Measurements from ENCODE around the gene DIABLO. TPM values are rescaled to one million over a fixed set of nuclear protein-coding genes. Genes with fewer than 3 reads are reported as not detected.

Gene DIABLO
- 74.4 to 81.2 TPM (median 77.1 TPM) in 5 replicates for total RNA-seq (2022; extraction: Qiagen RNA extraction; ENCODE audit: low read depth)

DNA sequence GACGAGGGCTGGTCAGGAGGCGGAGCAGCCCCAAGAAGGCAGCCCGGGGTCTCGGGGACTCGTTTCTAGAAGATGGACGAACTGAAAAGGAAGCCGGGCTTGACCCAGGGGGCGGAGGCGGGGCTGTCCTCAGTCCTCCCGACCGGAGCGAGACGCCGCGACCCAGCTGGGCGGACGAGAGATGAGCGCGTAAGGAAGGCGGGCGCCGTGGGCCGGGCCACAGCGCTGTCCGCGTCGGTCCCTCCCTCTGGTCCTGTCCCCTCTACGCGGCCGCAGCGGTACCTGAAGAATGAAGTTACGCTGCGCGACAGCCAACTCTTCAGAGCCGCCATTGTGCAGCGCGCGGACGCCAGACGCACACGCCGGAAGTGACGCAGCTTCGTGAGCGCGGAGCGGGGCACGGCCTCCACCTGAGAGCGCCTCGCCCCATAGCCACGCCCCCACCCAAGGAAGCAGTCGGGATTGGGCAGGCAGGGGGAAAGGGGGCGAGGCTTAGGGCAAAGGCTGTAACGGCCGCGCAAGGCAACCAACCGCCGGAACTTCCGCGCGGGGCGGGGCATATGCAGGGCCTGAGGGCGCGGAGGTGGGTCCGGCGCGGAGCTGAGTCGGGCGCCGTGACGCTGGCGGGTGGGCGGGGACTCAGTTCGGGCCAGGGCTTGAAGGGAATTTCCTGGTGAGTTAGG, at the start of gene DIABLO:
TSS of gene DIABLO (minus strand) at position 370 of the 683 bp plus-strand sequence. CDS start at position 332, 38 bp downstream.

DNA sequence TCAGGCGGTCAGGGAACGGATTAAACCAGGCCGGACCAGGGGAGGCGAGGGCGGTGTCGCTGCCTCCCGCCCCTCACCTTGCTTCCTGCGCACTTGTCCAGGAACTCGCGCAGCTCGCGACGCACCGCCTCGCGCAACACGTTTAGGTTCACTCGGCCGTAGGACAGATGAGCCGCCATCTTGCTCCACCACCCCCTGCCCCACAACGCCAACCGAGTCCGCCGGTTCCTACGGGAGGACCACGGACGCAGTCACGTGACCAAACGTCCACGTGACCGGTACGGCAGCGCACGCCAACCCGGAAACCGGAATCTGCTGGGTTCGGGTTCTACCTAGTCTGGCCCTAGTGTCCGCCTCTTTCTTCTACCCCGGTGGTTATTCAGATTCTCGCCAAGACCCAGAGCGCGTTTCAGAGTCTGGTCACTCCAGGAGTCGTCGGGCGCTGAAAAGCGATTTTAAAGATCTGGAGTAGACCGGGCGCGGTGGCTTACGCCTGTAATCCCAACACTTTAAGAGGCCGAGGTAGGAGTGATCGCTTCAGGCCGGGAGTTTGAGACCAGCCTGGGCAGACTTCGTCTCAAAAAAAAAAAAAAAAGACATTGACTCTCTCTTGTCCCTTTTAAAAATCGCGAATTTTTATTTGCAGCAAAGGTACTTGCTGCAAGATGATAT, 40.5 kb upstream of the DIABLO start, which contains the start of gene VPS33A:
TSS of gene VPS33A (minus strand) at position 265 of the 672 bp plus-strand sequence. CDS start at position 179, 86 bp downstream.

DNA sequence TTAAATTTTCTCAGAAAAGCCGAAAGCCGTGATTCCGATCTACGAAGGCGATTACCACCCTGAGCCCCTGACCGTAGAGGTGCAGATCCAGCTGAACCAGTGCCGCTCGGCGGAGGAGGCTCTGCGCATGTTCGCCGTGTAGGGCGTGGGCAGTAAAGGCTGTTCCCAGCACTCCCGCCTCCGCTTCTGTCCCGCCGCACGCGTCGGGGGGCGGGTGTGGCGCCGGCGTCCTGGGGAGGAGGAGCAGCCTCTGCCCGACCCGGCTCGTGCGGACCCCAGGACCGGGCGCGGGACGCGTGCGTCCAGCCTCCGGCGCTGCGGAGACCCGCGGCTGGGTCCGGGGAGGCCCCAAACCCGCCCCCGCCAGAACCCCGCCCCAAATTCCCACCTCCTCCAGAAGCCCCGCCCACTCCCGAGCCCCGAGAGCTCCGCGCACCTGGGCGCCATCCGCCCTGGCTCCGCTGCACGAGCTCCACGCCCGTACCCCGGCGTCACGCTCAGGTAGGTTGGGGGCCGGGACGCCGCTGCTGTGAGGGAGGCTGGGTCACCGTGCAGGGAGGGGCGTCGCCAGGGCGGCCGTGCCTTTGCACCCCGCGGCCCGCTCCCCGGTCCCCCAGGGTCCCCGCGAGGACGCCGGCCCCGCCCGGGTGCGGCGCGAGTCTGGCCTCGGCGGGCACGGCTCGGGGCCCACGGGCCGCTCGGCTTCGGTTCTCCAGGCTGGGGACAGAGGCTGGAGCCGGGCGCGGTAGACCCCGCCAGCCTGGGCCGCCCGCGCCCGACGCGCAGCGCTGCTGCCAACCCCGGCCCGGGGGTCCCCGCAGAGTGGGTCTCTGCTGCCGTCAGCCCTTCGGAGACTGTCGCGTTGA, 22.3 kb downstream of the DIABLO start, which contains the start of gene B3GNT4:
TSS of gene B3GNT4 (plus strand) at position 409 of the 866 bp plus-strand sequence. CDS start 910 bp downstream, outside the sequence.

DNA sequence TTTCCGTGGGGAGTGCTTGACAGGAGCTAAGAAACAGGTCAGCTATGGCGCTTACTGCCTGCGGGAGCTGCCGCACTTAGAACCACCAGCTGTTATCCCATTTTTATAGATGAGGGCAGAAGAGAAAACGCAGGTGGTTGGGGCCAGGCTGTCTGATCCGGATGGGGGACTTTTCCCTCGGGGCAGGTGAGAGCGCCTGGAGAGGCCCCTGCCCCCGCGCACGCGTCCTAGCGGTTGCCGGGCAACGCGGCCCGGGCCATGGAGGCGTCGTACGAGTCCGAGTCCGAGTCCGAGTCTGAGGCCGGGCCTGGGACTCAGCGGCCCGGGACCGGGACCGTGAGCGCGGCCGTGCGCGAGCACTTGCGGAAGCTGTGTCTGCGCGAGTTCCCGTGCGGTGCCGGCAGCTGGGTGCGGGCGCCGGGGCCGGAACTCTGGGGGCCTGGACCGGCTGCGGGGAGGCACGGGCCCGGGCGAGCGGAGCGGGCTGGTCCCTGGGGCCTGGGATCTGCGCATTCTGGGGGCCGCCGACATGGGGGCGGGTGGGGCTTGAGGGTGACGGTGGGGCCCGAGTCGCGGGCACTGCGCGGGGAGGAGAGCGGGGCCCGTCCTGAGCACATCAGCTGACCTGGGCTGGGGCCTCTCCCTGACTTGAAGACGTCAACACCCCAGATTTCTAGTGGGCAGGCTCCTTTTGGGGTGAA, 42.8 kb downstream of the DIABLO start, which contains the start of gene LRRC43:
TSS of gene LRRC43 (plus strand) at position 237 of the 701 bp plus-strand sequence. CDS start at position 259, 22 bp downstream.

DNA sequence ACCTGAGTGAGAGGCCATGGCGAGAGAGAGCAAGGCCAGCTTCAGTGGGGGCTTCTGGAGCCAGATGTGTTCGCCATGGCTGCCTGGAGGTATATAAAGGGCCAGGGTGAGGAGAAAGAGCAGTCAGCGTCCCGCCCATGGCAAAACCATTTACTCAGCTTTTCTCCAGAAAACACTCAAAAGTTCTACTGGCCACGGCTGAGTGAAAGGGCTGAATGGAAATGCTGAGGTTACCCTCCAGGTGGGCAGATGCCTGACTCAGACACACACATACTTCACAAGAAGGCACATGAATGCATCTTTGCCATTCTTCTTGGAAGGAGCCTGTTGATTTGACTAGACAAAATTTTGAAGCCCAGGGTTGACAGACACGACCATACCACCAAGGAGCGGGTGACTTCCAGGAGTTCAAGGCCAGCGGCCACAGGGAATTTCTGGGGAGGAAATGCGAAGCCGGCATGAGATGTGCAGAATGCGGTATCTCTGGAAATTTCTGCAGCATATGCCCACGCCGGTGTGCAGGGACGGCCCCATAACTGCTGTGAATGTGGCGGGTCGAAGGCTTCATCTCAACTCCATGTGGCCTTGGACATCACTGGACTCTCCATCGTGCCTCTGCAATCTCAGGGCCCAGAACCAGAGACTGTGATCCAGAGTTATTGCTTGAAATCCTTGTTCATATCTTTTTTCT, 51.6 kb downstream of the DIABLO start, which contains the start of gene IL31:
TSS of gene IL31 (minus strand) at position 67 of the 691 bp plus-strand sequence. CDS start at position 18, 49 bp downstream.

Other genes starting within 250 kb of the DIABLO start
- 9.9 to 13.0 TPM (median 11.4 TPM) in 5 replicates for gene BCL7A, start 204.2 kb downstream of the DIABLO start, total RNA-seq (2022; extraction: Qiagen RNA extraction; ENCODE audit: low read depth)
- 22.0 to 31.3 TPM (median 26.0 TPM) in 5 replicates for gene MLXIP, start 147.3 kb downstream of the DIABLO start, total RNA-seq (2022; extraction: Qiagen RNA extraction; ENCODE audit: low read depth)
- not detected in 5 replicates for gene IL31, start 51.8 kb downstream of the DIABLO start, total RNA-seq (2022; extraction: Qiagen RNA extraction; ENCODE audit: low read depth)
- 0.14 to 0.24 TPM (median 0.17 TPM) in 3 of 5 replicates, not detected in the others for gene LRRC43, start 42.9 kb downstream of the DIABLO start, total RNA-seq (2022; extraction: Qiagen RNA extraction; ENCODE audit: low read depth)
- 0.48 to 0.97 TPM (median 0.63 TPM) in 5 replicates for gene B3GNT4, start 22.3 kb downstream of the DIABLO start, total RNA-seq (2022; extraction: Qiagen RNA extraction; ENCODE audit: low read depth)
- gene VPS33A, start 40.4 kb upstream of the DIABLO start, total RNA-seq (2022; extraction: Qiagen RNA extraction; ENCODE audit: low read depth): 18.4 to 20.1 TPM (median 19.5 TPM) in 5 replicates
- gene CLIP1, start 196.6 kb upstream of the DIABLO start, total RNA-seq (2022; extraction: Qiagen RNA extraction; ENCODE audit: low read depth): 44.5 to 65.3 TPM (median 49.0 TPM) in 5 replicates